Measurements from ENCODE around the gene FETUB. TPM values are rescaled to one million over a fixed set of nuclear protein-coding genes. Genes with fewer than 3 reads are reported as not detected.

The FETUB gene
- total RNA-seq, 3 donors from 2014 or later (not counting 1 experiment from before 2014, with no cell fraction given) = not detected

DNA sequence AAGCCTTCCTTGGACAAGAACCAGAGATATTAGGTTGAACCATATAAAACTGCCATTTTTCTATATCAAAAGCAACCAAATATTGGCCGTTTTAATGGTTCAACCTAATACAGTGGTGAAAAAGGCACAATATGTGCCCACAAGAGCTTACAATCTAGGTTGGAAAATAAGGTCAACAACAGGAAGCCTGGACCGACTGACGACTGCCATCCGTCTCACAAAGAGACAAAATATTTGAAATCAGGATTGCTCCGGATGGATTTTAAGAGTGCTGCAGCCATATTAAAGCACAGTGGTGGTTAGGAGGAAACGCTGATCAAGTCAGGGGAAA is 26.0 kb upstream of the FETUB start:
- intact Hi-C loops (cut with micrococcal nuclease) = no loop called here
- WGBS (ENCODE audit: insufficient coverage) = 18% methylated on average over 6 of the region's 6 CpGs
- Histone ChIP-seq H3K27me3 (ENCODE audit: control insufficient read depth, insufficient read depth, low read length) (peaks cover 18% of the 10 kb centered on the region), H3K9me3 (ENCODE audit: control insufficient read depth, insufficient read depth, low read length) (no peaks in the 10 kb centered on the region), H3K4me3 (ENCODE audit: low read length) (no peak overlapping the region), H3K4me1 (ENCODE audit: control insufficient read depth, insufficient read depth, low read length) (peaks cover 17% of the 10 kb centered on the region), H3K27ac (ENCODE audit: low read length) (no peak overlapping the region), H3K36me3 (ENCODE audit: control insufficient read depth, insufficient read depth, low read length) (no peaks in the 10 kb centered on the region)
- Mint-ChIP-seq H3K27me3 (ENCODE audit: low read depth in 2 of 2) (peaks cover 41 to 58% of the 10 kb centered on the region in 2 donors), H3K4me1 (peaks cover 13 to 18% of the 10 kb centered on the region in 2 donors), H3K27ac (no peak overlapping the region), H3K36me3 (no peaks in the 10 kb centered on the region), H3K4me3 (no peak overlapping the region), H3K9me3 (no peaks in the 10 kb centered on the region)
- DNase-seq (peak in 1 of 2 donors; percentile 37), ATAC-seq (no peak)
- TF ChIP-seq, protein P1, sequence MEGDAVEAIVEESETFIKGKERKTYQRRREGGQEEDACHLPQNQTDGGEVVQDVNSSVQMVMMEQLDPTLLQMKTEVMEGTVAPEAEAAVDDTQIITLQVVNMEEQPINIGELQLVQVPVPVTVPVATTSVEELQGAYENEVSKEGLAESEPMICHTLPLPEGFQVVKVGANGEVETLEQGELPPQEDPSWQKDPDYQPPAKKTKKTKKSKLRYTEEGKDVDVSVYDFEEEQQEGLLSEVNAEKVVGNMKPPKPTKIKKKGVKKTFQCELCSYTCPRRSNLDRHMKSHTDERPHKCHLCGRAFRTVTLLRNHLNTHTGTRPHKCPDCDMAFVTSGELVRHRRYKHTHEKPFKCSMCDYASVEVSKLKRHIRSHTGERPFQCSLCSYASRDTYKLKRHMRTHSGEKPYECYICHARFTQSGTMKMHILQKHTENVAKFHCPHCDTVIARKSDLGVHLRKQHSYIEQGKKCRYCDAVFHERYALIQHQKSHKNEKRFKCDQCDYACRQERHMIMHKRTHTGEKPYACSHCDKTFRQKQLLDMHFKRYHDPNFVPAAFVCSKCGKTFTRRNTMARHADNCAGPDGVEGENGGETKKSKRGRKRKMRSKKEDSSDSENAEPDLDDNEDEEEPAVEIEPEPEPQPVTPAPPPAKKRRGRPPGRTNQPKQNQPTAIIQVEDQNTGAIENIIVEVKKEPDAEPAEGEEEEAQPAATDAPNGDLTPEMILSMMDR (IDR thresholded peaks at IDR 0.05) = no peak

DNA sequence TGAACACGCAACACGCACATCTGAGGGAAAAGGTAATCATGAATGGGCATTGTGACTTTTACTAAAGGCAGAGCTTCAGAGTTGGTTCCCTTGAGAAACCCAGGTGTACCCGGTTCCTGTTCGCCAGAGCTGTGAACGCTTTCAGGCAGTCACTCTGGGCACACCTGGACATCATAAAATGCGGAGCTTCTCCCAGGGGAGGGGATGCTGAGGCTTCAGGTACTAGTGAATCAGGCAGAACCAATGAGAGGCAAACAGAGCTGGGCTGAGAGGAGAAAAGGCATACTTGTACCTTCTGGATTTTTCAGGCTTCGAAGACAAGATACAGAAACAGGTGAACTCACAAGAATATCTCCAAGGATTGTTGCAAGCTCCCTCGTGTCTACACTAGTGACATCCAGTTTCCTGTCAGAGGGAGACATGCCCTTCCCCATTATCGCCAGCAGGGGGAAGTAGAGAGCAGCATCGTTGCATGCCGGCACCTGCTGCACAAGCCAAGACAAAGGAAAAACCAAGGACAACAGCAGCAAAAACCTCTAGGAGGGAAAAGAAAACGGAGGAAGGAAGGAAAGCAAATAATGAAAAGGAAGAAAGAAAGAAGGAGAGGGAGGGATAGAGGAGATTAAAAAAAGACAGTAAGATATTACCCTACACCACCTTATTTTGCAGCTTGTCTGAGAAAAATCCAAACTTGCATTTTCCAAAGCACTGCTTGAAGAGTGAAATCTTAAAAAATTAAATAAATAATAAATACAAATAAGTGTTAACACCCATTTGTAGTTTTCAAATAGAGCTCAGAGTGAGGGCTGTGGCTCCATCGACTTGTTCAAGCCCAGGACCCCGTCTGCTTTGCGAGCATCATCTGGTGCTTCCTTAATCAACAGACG is 25.4 kb upstream of the FETUB start:
- Mint-ChIP-seq H3K4me3 (no peak overlapping the region), H3K36me3 (no peaks in the 10 kb centered on the region), H3K9me3 (no peaks in the 10 kb centered on the region), H3K27me3 (ENCODE audit: low read depth in 2 of 2) (peaks cover 41 to 58% of the 10 kb centered on the region in 2 donors), H3K4me1 (peaks cover 13 to 18% of the 10 kb centered on the region in 2 donors), H3K27ac (no peak overlapping the region)
- peaks cover 17% of the 10 kb centered on the region for H3K4me1 ChIP-seq (ENCODE audit: control insufficient read depth, insufficient read depth, low read length)
- intact Hi-C loops (cut with micrococcal nuclease) = loop anchor here (1.0 to 5.0 kb wide), 3 partner anchors 206 to 552 kb away; no protein-coding TSS in a partner anchor
- TF ChIP-seq, protein P1 (IDR thresholded peaks at IDR 0.05) = peak; percentile 99
- H3K9me3 ChIP-seq (ENCODE audit: control insufficient read depth, insufficient read depth, low read length) = no peaks in the 10 kb centered on the region
- H3K36me3 ChIP-seq (ENCODE audit: control insufficient read depth, insufficient read depth, low read length) = no peaks in the 10 kb centered on the region
- 31% methylated on average over 16 of the region's 16 CpGs for WGBS (ENCODE audit: insufficient coverage)
- peaks cover 18% of the 10 kb centered on the region for H3K27me3 ChIP-seq (ENCODE audit: control insufficient read depth, insufficient read depth, low read length)
- DNase-seq (peak; percentile 58 to 90), ATAC-seq (peak; percentile 69 to 74 (median 70))
- no peak overlapping the region for H3K4me3 ChIP-seq (ENCODE audit: low read length)
- no peak overlapping the region for H3K27ac ChIP-seq (ENCODE audit: low read length)

DNA sequence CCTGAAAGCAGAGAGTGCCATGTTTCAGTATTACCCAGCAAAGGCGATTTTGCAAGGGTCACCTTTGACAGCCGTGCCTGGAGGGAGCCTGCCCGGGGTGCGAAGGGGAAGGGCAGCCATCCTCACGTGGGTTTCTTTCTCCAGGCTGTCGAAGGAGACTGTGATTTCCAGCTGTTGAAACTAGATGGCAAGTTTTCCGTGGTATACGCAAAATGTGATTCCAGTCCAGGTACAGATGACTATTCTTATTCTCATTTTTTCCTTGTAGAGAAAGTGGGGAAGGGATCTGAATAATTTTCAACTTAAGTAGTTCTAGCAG is 23.9 kb upstream of the FETUB start:
- Mint-ChIP-seq H3K27ac (no peak overlapping the region), H3K9me3 (no peaks in the 10 kb centered on the region), H3K4me1 (peaks cover 13 to 18% of the 10 kb centered on the region in 2 donors), H3K4me3 (no peak overlapping the region), H3K27me3 (ENCODE audit: low read depth in 2 of 2) (peaks cover 41 to 58% of the 10 kb centered on the region in 2 donors), H3K36me3 (no peaks in the 10 kb centered on the region)
- Histone ChIP-seq H3K36me3 (ENCODE audit: control insufficient read depth, insufficient read depth, low read length) (no peaks in the 10 kb centered on the region), H3K4me1 (ENCODE audit: control insufficient read depth, insufficient read depth, low read length) (peaks cover 17% of the 10 kb centered on the region), H3K27me3 (ENCODE audit: control insufficient read depth, insufficient read depth, low read length) (peaks cover 18% of the 10 kb centered on the region), H3K9me3 (ENCODE audit: control insufficient read depth, insufficient read depth, low read length) (no peaks in the 10 kb centered on the region), H3K4me3 (ENCODE audit: low read length) (no peak overlapping the region), H3K27ac (ENCODE audit: low read length) (no peak overlapping the region)
- ATAC-seq (no peak), DNase-seq (no peak)
- intact Hi-C loops (cut with micrococcal nuclease) = loop anchor here (2.0 to 5.0 kb wide), 3 partner anchors 359 to 639 kb away; no protein-coding TSS in a partner anchor
- 89% methylated on average over 8 of the region's 8 CpGs for WGBS (ENCODE audit: insufficient coverage)
- TF ChIP-seq, protein P1 (IDR thresholded peaks at IDR 0.05) = no peak

Data from natural killer cell (primary cell).